Loucy (cell line): ENCODE results near the gene OR1F1.

ENCODE experiments used
- EZH2phosphoT487 ChIP-seq: fragments of 200-600 bp; IDR thresholded peaks from 2 replicates; pipeline ENCODE4 v1.6.1; 2018; ENCODE audit warnings: antibody characterized with exemption, mild to moderate bottlenecking, moderate library complexity, borderline replicate concordance
- TF ChIP-seq, protein P1 (sequence below): fragments of 200-600 bp; sonication (generic); conservative IDR thresholded peaks from 2 replicates; pipeline ENCODE4 v1.5.1; 2014; ENCODE audit warnings: mild to moderate bottlenecking, antibody characterized with exemption, low read length

DNA sequence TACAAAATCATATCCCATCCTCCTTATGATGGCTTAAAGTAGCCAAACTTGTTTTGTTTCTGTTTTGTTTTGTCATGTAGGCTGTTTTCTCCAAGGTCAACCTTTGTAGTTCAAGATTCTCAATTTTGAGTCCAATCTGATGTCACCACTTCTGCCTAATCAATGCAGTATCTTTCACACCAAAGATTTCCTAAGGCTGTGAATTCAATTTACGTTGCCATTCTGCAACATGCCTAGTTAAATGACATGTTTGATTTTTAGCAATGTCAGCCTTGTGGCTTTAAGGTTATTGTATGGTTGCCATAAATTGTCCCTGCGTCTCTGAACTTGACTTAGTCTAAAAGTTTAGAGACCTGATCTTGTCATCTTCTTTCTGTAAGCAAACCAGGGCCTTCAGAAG, 32.8 kb upstream of the OR1F1 start:
- TF ChIP-seq, protein P1, sequence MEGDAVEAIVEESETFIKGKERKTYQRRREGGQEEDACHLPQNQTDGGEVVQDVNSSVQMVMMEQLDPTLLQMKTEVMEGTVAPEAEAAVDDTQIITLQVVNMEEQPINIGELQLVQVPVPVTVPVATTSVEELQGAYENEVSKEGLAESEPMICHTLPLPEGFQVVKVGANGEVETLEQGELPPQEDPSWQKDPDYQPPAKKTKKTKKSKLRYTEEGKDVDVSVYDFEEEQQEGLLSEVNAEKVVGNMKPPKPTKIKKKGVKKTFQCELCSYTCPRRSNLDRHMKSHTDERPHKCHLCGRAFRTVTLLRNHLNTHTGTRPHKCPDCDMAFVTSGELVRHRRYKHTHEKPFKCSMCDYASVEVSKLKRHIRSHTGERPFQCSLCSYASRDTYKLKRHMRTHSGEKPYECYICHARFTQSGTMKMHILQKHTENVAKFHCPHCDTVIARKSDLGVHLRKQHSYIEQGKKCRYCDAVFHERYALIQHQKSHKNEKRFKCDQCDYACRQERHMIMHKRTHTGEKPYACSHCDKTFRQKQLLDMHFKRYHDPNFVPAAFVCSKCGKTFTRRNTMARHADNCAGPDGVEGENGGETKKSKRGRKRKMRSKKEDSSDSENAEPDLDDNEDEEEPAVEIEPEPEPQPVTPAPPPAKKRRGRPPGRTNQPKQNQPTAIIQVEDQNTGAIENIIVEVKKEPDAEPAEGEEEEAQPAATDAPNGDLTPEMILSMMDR = no peak
- TF ChIP-seq EZH2phosphoT487 = no peak
